Hepatocyte (in vitro differentiated cells): ENCODE data around the gene CNRIP1.

Experiments used
- CTCF ChIP-seq: fragments of 200-600 bp; sonication (generic); IDR thresholded peaks from 2 replicates; pipeline ENCODE4 v1.5.1; 2016; ENCODE audit warnings: antibody characterized with exemption, mild to moderate bottlenecking; ENCODE audit not compliant: poor library complexity
- EZH2 ChIP-seq: fragments of 200-600 bp; sonication (generic); IDR thresholded peaks from 2 replicates; pipeline ENCODE4 v1.6.1; 2016; ENCODE audit warnings: antibody characterized with exemption, mild to moderate bottlenecking, borderline replicate concordance
- EZH2phosphoT487 ChIP-seq: fragments of 200-600 bp; sonication (generic); IDR thresholded peaks from one replicate; pipeline ENCODE4 v1.6.1; 2018; ENCODE audit warnings: antibody characterized with exemption, mild to moderate bottlenecking, low read depth, moderate library complexity; ENCODE audit not compliant: unreplicated experiment, severe bottlenecking

- TF ChIP-seq CTCF (no peak), EZH2 (no peak), EZH2phosphoT487 (no peak)
Measured at GRCh38 chr2:68320118-68320641, 431 bp upstream of the CNRIP1 start.
